Measurements from ENCODE around the gene KAT6B.

Gene KAT6B

GRCh38 chr10:74955796-74956195 lies 129.4 kb downstream of the KAT6B start:
- DNase-seq (ENCODE audit: low spot score) = no peak

- DNase-seq (ENCODE audit: low spot score) = no peak
Observed at GRCh38 chr10:74956555-74957111, 130.2 kb downstream of the KAT6B start.

GRCh38 chr10:74957285-74957961 lies 131.0 kb downstream of the KAT6B start:
- no peak for DNase-seq (ENCODE audit: low spot score)

DNA sequence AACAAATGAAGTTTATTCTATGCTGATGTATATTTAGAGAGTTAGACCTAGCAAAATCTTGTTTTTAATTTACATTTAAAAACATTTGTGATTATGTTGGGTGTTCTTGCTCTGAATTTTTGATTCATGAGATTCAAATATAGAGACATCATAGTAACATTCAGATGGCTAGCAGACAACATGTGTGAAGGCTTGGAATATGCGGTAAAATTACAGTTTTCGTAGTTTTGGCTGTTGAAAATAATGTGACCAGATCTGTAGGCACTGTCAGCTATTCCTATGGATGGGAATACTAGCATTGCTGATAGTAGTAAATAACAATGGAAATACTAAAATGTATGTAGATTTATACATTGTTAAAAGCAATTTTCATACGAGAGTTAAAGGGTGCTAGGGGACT lies 131.9 kb downstream of the KAT6B start:
- no peak for DNase-seq (ENCODE audit: low spot score)

- DNase-seq (ENCODE audit: low spot score) = no peak
Observed at GRCh38 chr10:74960670-74961069, 134.3 kb downstream of the KAT6B start.

DNA sequence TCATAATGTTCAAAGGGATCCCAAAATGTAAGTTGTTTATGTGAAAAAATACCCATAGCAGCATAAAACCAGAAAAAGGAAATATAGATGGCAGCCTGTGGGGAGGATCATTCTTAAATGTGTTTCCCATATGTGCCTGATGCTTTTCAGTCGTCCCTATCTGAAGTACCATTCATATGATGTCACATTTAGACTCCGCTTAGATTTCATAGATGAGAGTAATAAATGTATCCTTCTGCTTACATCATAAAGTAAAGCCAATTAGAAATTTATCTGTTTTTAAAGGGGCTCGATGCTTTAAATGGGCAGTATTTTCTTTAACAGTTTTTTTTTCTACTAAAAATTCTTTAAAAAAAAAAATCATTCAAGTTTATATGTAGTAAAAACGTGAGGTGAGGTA lies 136.1 kb downstream of the KAT6B start:
- no peak for DNase-seq (ENCODE audit: low spot score)

DNA sequence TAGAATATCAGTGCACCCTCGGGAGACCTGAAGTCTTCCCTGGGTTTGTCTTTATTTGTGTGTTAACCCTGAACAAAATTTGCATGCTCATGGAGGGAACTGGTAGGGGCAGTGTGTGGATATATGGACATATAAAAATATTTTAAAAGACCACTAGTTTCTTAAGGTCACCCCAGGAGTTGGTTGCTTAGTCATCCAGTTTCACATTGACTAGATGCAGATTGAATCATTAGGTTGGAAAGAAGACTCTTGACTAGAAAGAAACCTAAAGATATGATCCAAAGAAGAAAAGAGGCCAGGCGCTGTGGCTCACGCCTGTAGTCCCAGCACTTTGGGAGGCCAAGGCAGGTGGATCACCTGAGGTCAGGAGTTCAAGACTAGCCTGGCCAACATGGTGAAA lies 137.1 kb downstream of the KAT6B start:
- no peak for DNase-seq (ENCODE audit: low spot score)

DNA sequence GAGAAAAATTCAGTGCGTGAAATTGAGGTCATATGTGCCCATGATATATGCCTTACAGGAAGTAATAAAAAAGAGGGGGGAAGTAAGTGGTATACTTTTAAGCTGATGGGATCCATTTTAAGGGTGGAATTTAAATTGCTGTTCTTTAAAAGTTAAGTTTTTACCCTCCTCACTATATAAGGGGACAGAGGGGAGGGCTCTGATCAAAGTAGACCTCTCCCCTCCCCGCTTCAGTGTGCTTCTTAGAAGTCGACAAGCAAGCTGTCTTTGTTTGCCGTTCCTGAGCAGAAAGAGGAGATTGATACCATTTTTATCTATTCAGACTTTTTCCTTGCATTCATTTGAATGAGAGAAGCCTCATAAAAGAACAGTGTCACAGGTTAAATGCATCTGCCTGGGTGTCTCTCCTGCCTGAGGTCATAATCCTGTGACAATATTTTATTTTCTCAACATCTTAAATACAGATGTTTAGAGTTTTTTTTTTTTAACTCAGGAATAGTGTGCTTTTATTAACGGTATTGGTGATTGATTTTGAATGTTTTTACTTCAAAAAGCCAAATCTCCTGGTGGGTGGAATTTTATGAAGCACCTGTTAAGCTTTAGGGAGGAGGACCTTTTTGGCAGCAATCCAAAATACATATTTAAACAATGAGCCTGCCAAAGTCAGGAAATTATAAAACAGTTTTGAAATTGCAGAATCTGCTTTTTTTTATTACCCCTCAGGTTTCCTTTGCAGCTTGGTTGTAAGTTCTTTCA lies 141.7 kb downstream of the KAT6B start:
- DNase-seq (ENCODE audit: low spot score) = no peak

DNA sequence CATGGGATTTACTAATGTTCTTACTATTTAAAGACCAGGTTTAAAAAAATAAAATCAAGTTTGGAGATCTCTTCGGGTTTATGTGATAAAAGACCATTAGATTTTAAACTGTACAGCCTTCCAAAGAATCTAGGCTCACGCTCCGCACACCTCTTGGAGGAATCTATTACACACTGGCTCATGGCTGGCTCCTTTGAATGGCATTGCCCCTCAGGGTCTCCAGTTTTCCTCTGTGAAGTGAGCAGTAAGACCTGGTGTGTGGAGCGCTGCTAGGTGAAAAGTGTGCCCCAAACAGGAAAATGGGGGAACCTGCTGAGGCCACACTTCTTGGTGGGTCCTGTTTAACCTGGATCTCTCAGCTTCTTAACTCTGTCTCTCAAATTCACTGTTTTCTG lies 142.3 kb downstream of the KAT6B start:
- no peak for DNase-seq (ENCODE audit: low spot score)

GRCh38 chr10:74969093-74969492 lies 142.7 kb downstream of the KAT6B start:
- no peak for DNase-seq (ENCODE audit: low spot score)

DNA sequence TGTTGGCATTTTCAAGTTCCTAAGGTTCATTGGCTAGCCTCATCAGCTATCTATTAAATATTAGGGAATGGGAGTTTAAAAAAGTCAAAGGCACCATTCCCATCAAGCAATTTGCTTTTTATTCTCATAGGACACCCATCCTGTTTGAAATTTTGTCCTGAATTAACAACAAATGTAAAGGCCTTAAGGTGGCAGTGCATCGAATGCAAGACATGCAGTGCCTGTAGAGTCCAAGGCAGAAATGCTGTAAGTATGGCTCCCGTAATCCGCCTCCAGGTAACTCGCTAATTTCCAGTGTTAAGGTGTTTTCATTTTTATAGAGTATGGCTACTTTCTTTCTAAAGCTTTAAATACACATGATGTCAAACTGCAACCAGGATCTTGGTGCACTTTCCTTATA lies 143.1 kb downstream of the KAT6B start:
- DNase-seq (ENCODE audit: low spot score) = no peak

- no peak for DNase-seq (ENCODE audit: low spot score)
Observed at GRCh38 chr10:74973741-74974392, 147.5 kb downstream of the KAT6B start.

- DNase-seq (ENCODE audit: low spot score) = no peak
Observed at GRCh38 chr10:74975758-74976157, 149.4 kb downstream of the KAT6B start.

DNA sequence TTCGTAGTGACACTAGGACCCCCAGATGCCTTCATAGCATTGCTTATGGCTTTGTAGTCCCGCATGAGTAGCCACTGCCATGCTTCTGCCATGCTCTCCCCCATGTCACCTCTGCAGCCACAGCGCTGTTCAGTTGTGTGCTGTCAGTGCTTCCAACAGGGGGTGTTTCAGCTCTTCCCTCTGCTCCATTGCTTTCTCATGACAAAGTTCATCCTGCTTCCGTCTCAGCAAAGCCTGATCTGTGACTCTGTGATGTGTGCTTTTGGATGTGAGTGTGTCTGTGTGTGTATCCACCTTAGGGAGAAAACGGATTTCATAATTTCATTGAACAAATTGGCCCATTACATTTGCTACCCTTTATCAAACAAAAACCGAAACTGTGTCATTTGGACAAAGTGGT lies 150.2 kb downstream of the KAT6B start:
- DNase-seq (ENCODE audit: low spot score) = no peak

DNA sequence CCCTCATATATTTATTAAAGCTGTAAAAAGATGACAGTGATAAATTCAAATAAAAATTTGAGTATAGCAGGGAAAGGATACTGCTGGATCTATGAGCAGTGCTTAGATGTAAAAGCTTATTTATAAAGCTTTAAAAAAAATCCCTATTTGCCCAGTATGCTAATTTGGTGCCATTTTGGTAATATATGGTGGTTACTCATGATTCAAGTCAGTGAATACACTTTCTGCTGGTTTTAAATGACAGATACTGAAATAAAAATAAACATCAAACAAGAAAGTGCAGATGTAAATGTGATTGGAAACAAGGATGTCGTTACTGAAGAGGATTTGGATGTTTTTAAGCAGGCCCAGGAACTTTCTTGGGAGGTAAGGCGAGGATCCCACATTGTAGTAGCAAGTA lies 150.7 kb downstream of the KAT6B start:
- DNase-seq (ENCODE audit: low spot score) = no peak

DNA sequence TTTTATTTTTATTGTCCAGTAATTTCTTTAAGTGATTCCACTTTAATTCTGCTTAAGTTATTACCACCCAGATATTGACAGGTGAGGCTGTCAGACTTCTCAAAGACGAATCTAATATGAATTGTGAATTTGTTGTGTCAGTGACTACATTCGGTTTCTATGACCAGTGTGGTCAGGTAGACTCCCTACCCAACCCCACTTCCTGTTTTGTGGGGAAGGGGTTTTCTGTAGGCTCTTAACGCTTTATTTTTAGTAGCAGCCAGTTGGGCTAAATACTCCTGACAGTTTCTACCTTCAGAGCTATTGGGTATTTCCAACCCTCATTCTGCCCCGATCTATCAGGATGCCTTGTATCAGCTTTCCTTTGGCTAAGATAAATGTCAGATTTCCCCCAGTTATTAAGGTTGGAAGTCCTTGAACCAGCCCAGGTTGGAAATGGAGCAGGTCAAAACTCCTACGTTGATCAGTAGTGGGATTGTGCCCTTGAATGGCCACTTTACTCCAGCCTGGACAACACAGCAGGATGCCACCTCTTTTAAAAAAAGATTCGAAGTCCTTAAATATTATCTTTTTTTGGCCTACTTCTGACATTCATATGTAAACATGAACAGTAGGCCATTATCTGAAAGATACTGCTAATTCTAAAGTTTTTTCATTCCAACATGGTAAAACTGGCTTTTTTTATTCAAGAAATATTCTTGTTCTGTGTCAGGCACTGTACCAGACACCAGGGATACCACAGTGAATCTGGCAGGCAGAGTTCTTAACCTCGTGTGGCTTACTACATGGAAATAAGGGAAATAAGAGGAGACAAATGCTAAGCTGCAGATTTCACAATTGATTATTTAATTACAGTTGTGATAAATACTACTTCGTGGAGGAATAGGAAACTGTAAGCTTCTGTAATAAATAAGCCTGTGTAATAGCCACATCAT lies 151.8 kb downstream of the KAT6B start:
- DNase-seq (ENCODE audit: low spot score) = no peak

- DNase-seq (ENCODE audit: low spot score) = no peak
Observed at GRCh38 chr10:74981831-74982633, 155.6 kb downstream of the KAT6B start.

DNA sequence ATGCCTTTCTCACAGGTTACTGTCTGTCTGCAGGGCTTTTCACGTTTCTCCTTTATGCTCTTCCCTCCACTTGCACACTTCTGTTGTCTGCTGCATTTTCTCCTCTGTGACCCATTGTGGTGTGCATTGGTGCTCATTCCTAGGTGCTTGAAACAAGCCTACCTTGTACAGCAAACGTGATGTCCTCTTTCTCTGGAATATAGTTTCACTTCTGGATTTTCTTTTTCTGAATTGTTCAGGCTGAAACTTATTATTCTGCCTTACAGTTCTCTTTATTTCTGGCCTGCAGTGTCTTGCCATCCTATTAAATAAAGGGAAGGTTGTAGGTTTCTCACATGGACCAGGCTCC lies 156.2 kb downstream of the KAT6B start:
- DNase-seq (ENCODE audit: low spot score) = no peak

- DNase-seq (ENCODE audit: low spot score) = no peak
Observed at GRCh38 chr10:74983383-74983782, 157.0 kb downstream of the KAT6B start.

- DNase-seq (ENCODE audit: low spot score) = no peak
Observed at GRCh38 chr10:74987339-74988053, 161.1 kb downstream of the KAT6B start.

Data from GM03348 (cell line).